22Rv1 (cell line): ENCODE measurements around the gene BEND7.

ENCODE experiments used
- CTCF ChIP-seq: fragments of 450-650 bp; IDR thresholded peaks from 2 replicates; pipeline ENCODE4 v1.5.1; 2017; ENCODE audit warnings: mild to moderate bottlenecking
- ZFX ChIP-seq: fragments of 450-650 bp; IDR thresholded peaks from 2 replicates; pipeline ENCODE4 v1.6.1; 2017; ENCODE audit warnings: antibody characterized with exemption, borderline replicate concordance

- no peak for TF ChIP-seq CTCF
- no peak for TF ChIP-seq ZFX
Observed at GRCh38 chr10:13449296-13449695, 79.5 kb downstream of the BEND7 start.
